ENCODE data around the gene AGAP2. TPM values are rescaled to one million over a fixed set of nuclear protein-coding genes. Genes with fewer than 3 reads are reported as not detected.

Gene AGAP2
- total and polyA plus RNA-seq, 2 of the 13 experiments (the other 11 are each of a cell fraction or from before 2014, with no cell fraction given), result 0.38 to 0.45 TPM

- TF ChIP-seq HMGXB3 (CRISPR knock-in tag; IDR thresholded peaks at IDR 0.05; ENCODE audit: borderline replicate concordance) (no peak), ZBTB33 (CRISPR knock-in tag; IDR thresholded peaks at IDR 0.05) (peak; percentile 55), ARNTL (CRISPR knock-in tag; IDR thresholded peaks at IDR 0.05) (no peak), CREM (IDR thresholded peaks at IDR 0.05) (no peak), CREM (CRISPR knock-in tag; IDR thresholded peaks at IDR 0.05) (no peak), SCMH1 (CRISPR knock-in tag; IDR thresholded peaks at IDR 0.05; ENCODE audit: borderline replicate concordance) (no peak), TAF1 (CRISPR knock-in tag; IDR thresholded peaks at IDR 0.05) (0 out of 2 replicates have a peak, but pooled peaks have one; percentile 6), PRPF4 (IDR thresholded peaks at IDR 0.05; ENCODE audit: low read depth, low read length, poor library complexity, severe bottlenecking) (no peak), GATAD1 (CRISPR knock-in tag; IDR thresholded peaks at IDR 0.05) (no peak), CTCF (CRISPR knock-in tag; IDR thresholded peaks at IDR 0.05) (peak; percentile 12; the same call in 1 of the 2 replicates), ZNF777 (CRISPR knock-in tag; IDR thresholded peaks at IDR 0.05) (no peak), SP1 (IDR thresholded peaks at IDR 0.05) (no peak), SP1 (CRISPR knock-in tag; IDR thresholded peaks at IDR 0.05) (no peak), HES4 (CRISPR knock-in tag; IDR thresholded peaks at IDR 0.05; ENCODE audit: borderline replicate concordance) (no peak), SPEN (CRISPR knock-in tag; IDR thresholded peaks at IDR 0.05; ENCODE audit: low read depth) (no peak), ZNF563 (CRISPR knock-in tag; IDR thresholded peaks at IDR 0.05) (no peak), ZBTB38 (CRISPR knock-in tag; IDR thresholded peaks at IDR 0.05) (no peak), ZNF276 (CRISPR knock-in tag; IDR thresholded peaks at IDR 0.05; ENCODE audit: low read depth) (no peak), GTF3A (CRISPR knock-in tag; conservative IDR thresholded peaks at IDR 0.05) (no peak), SOX6 (IDR thresholded peaks at IDR 0.05) (no peak), SOX6 (CRISPR knock-in tag; IDR thresholded peaks at IDR 0.05) (no peak)
These were observed 11.4 kb downstream of the AGAP2 start (continued) for GRCh38 chr12:57726884-57727757.
